ENCODE data around the gene KIF3A. TPM values are rescaled to one million over a fixed set of nuclear protein-coding genes. Genes with fewer than 3 reads are reported as not detected.

The KIF3A gene
- total and polyA plus RNA-seq, 2 experiments from 2014 or later: 5.4 to 10.5 TPM

DNA sequence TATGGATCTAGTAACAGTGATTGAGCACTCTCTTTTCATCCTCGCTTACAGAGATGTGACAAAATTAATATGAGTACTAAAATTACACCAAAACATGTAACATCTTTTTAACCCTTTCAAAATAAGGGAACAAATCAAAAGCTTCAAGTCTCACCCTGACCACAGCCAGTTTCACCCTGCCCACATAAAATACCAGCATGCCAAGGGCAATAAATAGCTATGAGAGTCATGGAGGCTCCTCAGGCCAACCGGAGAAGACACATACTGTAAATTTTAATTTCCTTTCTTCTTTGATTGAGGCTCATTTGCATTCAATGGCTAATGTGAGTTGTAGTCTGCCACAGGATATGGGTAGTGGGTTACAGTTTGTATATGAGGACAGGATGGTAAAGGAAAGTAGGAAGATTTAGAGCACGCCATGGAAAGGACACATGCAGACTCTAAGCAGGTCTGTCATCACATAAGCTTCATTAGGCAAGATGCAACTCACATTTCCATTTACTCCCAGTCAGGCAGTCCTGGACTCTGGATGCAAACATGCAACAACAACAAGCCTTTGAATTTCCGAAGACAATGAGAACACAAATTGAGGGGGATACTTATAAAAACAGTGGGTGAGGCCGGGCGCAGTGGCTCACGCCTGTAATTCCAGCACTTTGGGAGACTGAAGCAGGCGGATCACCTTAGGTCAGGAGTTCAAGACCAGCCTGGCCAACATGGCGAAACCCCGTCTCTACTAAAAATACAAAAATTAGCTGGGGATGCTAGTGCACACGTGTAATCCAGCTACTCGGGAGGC lies 52.2 kb downstream of the KIF3A start:
- Histone ChIP-seq H3K27me3 (no peaks in the 10 kb centered on the region), H3K4me1 (ENCODE audit: low read depth) (no peaks in the 10 kb centered on the region), H3K36me3 (no peaks in the 10 kb centered on the region)

DNA sequence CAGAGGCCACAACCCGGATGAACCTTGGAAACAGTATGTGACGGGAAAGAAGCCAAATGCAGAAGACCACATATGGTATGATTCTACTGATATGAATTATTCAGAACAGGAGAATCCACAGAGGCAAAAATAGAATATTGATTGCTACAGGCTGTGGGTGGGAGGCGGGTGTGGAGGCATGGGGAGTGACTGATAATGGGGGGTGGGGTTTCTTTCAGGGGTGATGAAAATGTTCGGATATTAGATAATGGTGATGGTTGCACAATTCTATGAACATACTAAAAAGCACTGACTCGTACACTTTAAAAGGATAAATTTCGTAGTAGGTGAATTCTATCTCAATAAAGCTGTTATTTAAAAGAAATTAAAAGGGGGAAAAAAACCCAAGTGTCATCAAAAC lies 52.9 kb downstream of the KIF3A start:
- H3K36me3 ChIP-seq: no peaks in the 10 kb centered on the region
- TF ChIP-seq, protein P1, sequence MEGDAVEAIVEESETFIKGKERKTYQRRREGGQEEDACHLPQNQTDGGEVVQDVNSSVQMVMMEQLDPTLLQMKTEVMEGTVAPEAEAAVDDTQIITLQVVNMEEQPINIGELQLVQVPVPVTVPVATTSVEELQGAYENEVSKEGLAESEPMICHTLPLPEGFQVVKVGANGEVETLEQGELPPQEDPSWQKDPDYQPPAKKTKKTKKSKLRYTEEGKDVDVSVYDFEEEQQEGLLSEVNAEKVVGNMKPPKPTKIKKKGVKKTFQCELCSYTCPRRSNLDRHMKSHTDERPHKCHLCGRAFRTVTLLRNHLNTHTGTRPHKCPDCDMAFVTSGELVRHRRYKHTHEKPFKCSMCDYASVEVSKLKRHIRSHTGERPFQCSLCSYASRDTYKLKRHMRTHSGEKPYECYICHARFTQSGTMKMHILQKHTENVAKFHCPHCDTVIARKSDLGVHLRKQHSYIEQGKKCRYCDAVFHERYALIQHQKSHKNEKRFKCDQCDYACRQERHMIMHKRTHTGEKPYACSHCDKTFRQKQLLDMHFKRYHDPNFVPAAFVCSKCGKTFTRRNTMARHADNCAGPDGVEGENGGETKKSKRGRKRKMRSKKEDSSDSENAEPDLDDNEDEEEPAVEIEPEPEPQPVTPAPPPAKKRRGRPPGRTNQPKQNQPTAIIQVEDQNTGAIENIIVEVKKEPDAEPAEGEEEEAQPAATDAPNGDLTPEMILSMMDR (IDR thresholded peaks at IDR 0.05; ENCODE audit: low read depth, low read length): no peak
- no peaks in the 10 kb centered on the region for H3K9me3 ChIP-seq (ENCODE audit: low read depth)
- no peaks in the 10 kb centered on the region for H3K4me1 ChIP-seq (ENCODE audit: low read depth)
- no peak overlapping the region for H3K27ac ChIP-seq
- H3K4me3 ChIP-seq: no peak overlapping the region
- no peaks in the 10 kb centered on the region for H3K27me3 ChIP-seq
- no peak for DNase-seq (ENCODE audit: low read depth in 1 of 2, low spot score in 1 of 2)

More for the DNA sequence above, 52.2 kb downstream of the KIF3A start:
- TF ChIP-seq, protein P1 (IDR thresholded peaks at IDR 0.05; ENCODE audit: low read depth, low read length): no peak
- Histone ChIP-seq H3K27ac (no peak overlapping the region), H3K4me3 (no peak overlapping the region), H3K9me3 (ENCODE audit: low read depth) (no peaks in the 10 kb centered on the region)
- no peak for DNase-seq (ENCODE audit: low read depth in 1 of 2, low spot score in 1 of 2)

DNA sequence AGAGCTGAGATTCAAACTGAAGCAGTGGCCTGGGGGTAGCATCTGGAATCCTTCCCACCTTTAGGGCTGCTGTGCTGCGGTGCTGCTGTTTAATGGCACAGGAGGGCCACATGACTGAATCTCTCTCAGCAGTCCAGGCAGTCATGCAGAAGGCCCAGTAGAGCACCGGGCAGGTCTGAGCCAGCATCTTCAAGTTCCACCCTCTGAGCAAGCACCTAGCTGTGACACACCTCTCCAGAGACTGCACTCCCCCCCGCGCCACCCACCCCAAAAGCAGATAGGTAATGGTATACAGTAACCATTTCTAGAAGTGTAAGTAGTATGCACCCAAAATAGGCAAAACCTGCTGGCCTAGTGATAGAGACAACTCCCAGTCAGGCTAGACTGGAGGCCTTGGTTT lies 55.4 kb downstream of the KIF3A start:
- no peak for DNase-seq (ENCODE audit: low read depth in 1 of 2, low spot score in 1 of 2)
- H3K36me3 ChIP-seq: no peaks in the 10 kb centered on the region
- H3K9me3 ChIP-seq (ENCODE audit: low read depth): no peaks in the 10 kb centered on the region
- H3K4me1 ChIP-seq (ENCODE audit: low read depth): no peaks in the 10 kb centered on the region
- no peak overlapping the region for H3K4me3 ChIP-seq
- TF ChIP-seq, protein P1 (IDR thresholded peaks at IDR 0.05; ENCODE audit: low read depth, low read length): no peak
- H3K27me3 ChIP-seq: no peaks in the 10 kb centered on the region
- H3K27ac ChIP-seq: no peak overlapping the region

DNA sequence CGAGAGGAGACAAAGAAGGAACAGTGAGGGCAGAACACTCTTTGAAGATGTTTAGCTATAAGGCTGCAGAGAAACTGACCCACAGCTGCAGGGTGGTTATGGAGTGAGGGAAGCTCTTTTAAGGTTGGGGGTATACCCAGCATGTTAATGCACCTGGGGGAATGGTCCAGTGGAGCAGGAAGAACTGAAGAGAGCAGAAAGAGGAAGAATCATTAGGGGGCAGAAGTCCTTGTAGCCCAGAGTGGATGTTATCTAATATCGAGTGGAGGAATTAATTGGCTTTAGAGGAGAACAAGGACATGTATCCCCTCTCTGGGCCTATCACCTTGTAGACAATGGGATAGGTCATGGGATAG lies 55.9 kb downstream of the KIF3A start:
- DNase-seq (ENCODE audit: low read depth in 1 of 2, low spot score in 1 of 2): no peak
- H3K27ac ChIP-seq: no peak overlapping the region
- H3K9me3 ChIP-seq (ENCODE audit: low read depth): no peaks in the 10 kb centered on the region
- H3K4me1 ChIP-seq (ENCODE audit: low read depth): no peaks in the 10 kb centered on the region
- no peak overlapping the region for H3K4me3 ChIP-seq
- H3K36me3 ChIP-seq: no peaks in the 10 kb centered on the region
- no peaks in the 10 kb centered on the region for H3K27me3 ChIP-seq
- TF ChIP-seq, protein P1 (IDR thresholded peaks at IDR 0.05; ENCODE audit: low read depth, low read length): no peak

DNA sequence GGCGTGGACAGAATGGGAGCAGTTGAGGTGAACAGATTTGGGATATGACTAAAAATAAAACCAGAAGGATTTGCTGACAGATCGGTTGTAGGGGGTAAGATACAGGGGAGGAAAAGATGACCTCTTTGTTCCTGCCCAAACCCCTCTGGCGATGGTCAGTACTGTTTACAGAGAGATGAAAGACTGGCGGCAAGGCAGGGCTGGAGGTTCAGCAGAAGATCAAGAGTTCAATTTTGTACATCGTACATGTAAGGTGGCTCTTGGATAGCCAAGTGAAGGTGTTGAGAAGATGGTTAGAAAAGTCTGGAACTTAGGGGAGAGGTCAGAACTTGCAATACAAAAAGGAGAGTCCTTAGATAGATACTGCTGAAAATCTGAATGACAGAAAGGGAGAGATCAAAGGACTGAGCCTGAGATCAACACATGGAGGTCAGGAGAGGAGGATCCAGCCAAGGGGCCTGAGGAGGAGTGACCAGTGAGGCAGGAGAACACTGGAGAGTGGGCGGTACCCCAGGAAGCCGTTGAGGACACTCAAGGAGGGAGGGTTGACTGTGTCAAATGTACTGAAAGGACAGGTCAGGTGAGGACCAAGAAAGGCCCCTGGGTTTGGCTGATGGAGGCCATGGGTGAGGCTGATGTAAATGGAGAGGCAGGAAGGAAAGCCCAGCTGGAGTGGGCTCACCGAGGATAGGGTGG lies 56.4 kb downstream of the KIF3A start:
- H3K4me1 ChIP-seq (ENCODE audit: low read depth): no peaks in the 10 kb centered on the region
- no peaks in the 10 kb centered on the region for H3K9me3 ChIP-seq (ENCODE audit: low read depth)
- no peaks in the 10 kb centered on the region for H3K27me3 ChIP-seq
- no peak overlapping the region for H3K27ac ChIP-seq
- no peak for DNase-seq (ENCODE audit: low read depth in 1 of 2, low spot score in 1 of 2)
- no peaks in the 10 kb centered on the region for H3K36me3 ChIP-seq
- TF ChIP-seq, protein P1 (IDR thresholded peaks at IDR 0.05; ENCODE audit: low read depth, low read length): no peak
- H3K4me3 ChIP-seq: no peak overlapping the region
